Activated naive CD8-positive, alpha-beta T cell treated with anti-CD3 and anti-CD28 coated beads, Interleukin-2, amount 50 U/mL, for 16 hours (primary cell): ENCODE data around the gene PHLDA3.
A peak's percentile ranks its signal among the peaks of the same experiment; 100 is the strongest.

Source experiments
- DNase-seq: peaks from one replicate; pipeline ENCODE4 v3.0.0-alpha.2; 2020; ENCODE audit warnings: low read depth, low spot score

Gene PHLDA3

DNA sequence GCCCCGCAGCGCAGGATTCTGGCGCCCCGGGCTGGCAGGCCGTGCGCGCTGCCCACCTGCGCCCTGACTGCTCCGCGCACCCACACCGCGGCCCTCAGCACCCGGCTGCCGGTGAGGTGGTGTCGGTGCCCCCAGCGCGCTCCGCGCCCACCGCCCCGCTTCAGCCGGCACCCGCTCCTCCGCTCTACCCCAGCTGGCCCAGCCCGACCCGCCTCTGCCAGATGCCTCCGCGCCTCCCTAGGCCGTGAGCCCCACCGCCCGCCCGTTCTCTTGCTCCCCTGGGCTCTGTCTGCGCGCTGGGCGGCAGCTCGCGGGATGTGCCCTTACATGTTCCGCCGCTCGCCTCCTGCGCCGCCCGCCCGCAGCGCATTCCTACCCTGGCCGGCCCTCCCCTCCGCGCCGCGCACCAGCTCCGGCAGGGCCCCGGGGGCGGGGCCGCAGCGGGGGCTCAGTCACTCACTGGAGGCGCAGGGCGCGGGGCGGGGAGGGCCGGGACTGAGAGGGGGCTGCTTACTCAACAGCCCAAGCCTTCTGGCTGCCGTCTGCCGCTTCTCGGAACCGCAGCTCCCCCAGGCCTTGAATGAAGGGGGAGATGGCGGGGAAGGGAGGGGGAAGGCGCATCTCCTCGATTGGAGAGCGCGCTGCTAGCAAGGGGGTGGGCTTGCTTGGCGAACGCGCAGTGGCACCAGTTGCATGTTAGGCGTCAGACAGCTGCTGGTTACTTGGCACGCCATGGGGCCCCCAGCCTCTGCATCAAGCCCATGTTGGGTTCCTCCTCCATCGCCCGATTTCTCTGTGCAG is at the start of gene PHLDA3:
Gene PHLDA3, minus strand, starts transcription at position 345 of the 801 bp plus-strand sequence. CDS start 402 bp downstream, outside the sequence.
- DNase-seq: no peak

DNA sequence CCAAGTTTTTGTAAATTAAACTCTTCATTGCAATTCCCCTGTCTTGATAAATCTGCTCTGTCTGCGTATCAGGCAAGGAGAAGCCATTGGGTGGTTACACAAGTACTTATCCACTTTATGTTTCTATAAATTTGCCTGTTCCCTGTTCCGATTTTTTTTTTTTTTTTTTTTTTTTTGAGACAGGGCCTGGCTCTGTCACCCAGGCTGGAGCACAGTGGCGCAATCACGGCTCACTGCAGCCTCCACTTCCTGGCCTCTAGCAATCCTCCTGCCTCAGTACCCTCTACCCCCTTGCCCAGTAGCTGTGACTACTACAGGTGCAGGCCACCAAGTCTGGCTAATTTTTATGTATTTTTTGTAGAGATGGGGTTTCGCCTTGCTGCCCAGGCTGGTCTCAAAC is 49.1 kb upstream of the PHLDA3 start:
- DNase-seq: no peak

DNA sequence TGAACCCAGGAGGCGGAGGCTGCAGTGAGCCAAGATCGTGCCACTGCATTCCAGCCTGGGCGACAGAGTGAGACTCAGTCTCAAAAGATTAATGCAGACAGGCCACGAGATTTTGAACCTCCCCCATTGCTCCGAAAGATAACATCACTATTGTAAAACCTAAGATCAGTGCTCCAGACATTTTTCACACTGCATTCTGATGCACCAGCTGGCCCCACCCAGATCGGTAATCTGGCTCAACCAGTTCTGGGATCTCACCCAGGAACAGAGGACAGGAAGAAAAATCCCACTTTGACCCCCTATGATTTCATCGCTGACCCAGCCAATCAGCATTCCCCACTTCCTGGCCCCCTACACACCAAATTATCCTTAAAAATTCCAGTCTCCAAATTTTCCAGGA is 48.6 kb upstream of the PHLDA3 start:
- DNase-seq: no peak

DNA sequence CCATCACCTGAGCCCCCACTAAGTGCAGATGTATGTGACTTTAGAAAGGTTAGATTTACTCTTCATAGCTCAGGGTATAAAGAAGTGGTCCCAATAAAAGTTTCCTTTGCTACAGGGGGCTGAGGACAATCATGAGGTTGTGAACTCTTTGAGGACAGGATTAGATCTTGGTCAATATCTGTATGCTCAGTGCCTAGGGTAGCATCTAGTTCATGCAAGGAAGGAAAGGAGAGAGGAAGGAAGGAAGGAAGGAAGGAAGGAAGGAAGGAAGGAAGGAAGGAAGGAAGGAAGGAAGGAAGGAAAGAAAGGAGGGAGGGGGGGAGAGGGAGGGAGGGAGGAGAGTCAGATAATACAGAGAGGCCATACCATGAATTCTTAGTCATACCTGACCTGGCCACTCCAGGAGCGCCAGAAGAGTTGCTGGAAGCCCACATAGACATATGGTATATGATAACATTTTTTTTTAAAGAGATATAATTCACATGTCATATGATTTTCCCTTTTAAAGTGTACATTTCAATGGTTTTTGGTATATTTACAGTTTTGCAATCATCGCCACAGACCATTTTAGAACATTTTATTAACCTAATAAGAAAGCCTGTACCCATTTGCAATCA is 47.6 kb upstream of the PHLDA3 start:
- no peak for DNase-seq

DNA sequence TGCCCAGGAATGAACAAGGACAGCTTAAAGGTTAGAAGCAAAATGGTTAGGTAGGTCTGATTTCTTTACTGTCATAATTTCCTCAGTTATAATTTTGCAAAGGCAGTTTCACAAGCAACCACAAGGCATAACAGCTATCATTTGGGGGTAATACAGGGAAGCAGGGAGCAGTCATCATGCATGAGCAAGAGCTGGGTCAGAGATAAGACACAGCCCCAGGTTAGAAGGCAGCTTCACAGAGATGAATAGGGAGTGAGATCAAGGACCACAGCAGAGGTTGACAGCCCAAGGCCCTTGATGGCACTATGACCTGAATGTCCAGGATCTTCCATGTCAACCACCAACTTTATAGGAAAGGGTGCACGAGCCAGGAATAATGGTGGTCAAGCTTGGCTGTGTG is 46.9 kb upstream of the PHLDA3 start:
- no peak for DNase-seq

DNA sequence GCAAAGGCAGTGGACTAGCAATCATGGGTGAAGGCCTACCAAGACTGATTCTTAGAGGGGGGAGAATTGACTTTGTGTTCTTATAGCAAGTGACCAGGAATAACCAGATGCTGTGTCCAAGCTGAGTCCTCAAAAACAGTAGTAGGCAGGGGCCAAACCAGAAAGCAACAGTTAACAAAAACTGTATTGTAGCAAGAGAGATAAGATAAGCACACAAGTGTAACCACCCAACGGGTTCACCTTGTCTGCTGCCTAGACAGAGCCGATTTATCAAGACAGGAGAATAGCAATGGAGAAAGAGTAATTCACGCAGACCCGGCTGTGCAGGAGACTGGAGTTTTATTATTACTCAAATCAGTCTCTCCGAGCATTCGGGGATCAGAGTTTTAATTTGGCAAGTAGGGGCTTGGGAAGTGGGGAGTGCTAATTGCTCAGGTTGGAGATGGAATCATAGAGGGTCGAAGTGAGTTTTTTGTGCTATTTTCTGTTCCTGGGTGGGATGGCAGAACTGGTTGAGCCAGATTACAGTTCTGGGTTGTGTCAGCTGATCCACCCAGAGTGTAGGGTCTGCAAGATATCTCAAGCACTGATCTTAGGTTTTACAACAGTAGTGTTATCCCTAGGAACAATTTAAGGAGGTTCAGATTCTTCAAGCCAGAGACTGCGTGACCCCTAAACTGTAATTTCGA is 46.2 kb upstream of the PHLDA3 start:
- no peak for DNase-seq

DNA sequence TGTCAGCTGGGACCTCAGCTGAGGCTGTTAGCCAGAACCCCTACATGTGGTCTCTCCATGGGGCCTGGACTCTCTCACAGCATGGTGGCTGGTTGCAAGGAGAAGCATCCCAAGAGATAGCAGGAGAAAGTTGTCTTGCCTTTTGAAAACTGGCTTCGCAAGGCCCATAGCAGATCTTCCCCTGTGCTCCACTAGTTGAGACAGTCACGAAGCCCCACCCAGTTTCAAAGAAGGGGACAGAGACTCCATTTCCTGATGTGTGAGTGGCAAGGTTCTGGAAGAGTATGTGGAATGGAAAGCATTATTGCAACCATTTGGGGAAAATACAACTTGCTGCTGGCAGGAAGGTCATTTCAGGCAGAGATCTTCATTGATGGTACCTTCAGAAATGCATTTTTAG is 45.5 kb upstream of the PHLDA3 start:
- no peak for DNase-seq

DNA sequence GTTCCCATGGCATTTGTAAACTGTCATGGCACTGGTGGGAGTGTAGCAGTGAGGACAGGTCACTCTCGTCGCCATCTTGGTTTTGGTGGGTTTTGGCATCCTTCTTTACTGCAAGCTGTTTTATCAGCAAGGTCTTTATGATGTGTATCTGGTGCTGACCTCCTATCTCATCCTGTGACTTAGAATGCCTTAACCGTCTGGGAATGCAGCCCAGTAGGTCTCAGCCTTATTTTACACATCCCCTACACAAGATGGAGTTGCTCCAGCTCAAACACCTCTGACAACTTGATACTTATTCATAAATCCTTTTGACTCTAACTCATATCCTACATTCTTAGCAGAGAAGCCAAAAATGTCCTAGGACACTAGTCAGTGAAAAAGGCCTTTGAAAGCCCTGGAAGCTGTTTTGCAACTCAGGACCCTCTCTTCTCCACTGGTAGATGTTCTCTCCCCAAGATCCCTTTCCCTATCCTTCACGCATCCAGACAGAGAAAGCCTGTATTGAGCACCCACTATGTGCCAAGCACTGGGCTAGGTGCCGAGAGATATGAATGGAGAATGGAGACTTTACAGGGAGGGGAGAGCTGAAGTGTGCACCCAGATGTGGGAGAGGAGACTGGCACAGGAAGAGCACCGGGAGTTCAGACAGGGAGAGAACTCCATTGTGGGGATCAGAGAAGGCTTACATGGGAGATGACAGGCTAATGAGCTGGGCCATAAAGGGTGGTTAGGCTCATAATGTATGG is 44.7 kb upstream of the PHLDA3 start:
- DNase-seq: no peak

DNA sequence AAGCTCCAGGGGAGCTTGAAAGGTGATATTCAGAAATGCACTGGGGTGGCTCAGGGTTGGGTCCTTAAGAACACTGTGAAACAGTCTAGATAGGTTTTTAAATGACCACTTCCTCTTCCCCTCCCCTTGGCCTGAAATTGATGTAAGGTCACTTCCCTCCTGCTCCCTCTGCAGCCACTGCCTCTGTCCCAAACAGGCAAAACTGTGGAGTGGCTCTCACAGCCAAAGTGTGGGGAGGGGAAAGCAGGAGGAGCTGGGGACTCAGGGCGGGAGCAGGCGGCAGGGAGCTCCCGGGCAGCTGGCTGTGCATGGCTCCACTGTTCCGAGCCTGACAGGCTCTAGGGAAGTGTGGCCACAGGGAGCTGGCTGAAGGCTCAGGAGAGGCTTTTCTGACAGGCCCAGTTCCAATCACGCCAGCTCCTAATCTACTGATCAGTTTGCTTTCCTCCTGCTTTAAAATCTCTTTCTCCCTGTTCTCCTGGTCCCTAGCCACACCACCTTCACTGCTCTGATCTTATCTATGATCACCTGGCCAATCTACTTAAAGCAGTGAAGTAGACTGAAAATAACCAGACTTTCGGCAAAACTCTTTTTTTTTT is 43.1 kb upstream of the PHLDA3 start:
- DNase-seq: no peak

DNA sequence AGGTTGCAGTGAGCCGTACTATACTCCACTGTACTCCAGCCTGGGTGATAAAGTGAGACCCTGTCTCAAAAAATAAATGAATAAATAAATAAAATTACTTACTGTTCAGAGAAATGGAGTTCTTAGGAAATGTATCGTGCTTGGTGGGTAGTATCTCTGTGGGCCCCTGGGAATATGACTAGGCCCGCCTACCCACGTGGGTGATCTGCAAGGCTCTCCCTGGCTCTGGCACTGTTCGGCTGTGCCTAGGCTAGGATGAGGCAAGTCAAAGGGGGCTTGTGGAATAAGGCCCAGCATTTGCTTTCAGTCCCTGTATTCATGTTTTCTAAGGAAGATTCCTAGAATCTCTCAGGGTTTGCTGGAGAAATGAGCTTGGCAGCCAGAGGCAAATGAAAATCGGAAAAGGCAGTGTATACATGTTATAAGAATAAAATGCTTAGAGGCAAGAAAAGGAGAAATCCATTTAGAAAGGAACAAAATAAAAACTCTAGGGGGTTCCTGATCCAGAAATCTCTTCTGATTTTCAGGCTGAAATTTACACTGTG is 42.5 kb upstream of the PHLDA3 start:
- no peak for DNase-seq

DNA sequence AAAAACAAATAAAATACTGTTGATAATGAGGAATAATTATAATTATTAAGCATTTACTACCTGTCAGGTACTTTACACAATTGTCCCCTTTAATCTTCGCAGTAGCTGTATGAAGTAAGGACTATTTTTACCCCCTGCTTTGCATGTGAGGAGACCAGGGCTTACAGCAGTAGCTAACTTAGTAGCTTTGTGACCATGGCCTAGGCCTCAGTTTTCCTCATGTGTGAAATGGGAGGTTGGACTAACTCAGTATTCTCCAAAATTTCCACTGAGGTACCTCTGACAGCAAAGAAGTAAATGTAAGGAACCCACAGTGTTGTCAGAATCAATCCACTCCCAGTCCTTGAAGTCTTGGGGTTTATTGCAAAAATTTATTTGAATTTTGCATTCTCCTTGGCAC is 41.7 kb upstream of the PHLDA3 start:
- DNase-seq: no peak

DNA sequence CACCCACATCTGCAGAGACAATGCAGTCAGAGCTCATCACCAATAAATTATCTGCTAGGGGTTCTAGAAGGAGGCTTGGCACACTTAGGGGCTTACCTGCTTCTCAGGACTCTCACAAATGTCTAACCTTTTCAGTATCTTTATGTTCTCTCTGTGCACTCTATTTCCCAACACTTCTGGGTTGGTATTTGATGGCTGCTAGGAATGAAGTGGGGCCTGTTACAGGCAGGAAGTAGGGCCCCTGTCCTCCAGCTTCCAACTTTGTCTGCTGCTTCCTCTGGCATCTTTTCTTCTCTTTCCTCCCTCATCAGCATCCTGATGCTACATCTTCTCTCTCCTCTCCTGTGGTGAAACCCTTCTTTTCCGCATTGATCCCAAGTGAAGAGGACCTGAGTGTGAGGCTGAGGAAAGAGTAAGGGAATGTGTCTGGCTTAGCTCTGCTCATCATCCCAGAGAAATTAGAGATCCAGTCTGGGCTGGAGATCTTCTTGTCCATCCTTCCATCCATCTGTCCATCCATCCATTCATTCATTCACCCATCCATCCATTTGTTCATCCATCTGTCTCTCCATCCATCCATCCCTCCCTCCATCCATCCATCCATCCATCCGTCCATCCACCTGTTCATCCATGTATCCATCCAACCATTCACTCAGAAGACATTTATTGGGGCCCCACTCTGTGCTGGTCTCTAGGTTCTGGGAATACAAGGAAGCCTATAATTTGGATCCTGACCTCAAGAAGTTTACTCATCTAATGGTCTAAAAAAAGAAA is 40.8 kb upstream of the PHLDA3 start:
- no peak for DNase-seq

DNA sequence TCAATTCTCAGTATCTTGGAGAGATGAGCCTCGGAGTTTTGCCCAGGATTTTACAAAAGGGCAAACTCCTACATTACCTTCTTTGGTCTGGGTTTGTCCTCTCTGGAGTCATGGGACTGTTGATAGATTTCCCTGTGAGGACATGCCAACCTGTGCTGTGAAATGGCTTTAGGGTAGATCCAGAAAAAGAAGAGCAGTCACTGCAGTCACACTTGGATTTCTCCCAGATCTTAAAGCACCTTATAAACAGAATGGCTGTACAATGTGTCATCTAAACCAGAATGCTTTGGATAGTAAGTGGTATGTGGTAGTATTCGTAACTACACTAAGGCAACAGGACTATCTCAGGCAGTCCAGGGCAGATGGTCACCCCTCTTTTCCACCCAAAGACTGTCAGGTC is 39.8 kb upstream of the PHLDA3 start:
- DNase-seq: no peak

DNA sequence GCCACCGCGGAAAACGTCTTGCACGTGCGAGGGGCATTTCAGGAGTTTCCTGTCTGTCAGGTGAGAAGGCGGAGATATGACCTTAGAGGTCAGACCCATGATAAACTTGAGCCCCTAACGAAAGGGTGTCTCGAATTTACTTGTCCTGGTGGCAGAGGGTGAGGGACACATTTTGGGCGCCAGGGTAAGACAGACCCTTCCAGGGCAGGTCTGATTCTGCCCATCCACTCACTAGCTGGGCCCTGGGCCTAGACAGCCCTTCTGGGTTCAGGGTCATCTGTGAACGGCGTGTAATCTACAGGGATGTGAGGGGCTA is 38.3 kb upstream of the PHLDA3 start:
- DNase-seq: no peak

DNA sequence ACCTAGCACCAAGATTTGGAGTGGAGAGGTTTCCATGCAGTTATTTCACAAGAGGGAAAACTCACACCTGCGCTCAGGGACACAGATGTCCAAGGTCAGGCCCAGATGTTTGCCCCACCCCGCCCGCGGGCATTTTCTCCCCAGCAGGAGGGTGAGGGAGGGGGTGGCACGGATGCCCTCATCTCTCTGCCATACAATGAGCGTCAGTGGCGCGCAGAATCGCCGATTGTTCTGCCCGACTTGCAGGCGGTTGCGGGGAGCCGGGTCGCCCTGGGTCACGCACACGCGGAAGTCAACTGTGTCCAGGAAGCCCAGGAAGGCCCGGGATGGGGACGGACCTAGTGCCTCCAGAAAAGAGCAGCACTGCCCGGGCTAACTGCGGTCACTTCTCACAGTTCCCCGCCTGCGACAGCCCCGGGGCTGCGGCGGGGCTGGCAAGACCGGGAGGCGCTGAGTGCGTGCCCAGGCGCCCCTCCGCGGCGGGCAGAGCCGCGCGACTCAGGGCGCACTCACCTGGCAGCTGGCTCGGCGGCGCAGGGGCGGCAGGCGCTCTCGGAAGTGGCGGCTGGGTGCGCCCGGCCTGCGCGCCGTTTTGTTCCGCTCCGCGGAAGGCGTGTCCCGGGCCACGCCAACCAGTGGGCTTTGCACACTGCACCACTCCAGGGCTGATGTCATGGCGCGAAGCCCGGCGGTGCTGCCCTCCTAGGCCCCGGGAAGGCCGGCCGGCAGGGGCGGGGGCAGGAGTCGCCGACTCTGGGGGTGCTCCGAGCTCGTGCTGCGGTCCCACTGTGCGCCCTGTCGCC is 37.8 kb upstream of the PHLDA3 start, which contains the start of gene CSRP1:
Gene CSRP1, minus strand, starts transcription at position 567 of the 803 bp plus-strand sequence. CDS start 10,820 bp downstream, outside the sequence.
- peak; percentile 68 for DNase-seq

DNA sequence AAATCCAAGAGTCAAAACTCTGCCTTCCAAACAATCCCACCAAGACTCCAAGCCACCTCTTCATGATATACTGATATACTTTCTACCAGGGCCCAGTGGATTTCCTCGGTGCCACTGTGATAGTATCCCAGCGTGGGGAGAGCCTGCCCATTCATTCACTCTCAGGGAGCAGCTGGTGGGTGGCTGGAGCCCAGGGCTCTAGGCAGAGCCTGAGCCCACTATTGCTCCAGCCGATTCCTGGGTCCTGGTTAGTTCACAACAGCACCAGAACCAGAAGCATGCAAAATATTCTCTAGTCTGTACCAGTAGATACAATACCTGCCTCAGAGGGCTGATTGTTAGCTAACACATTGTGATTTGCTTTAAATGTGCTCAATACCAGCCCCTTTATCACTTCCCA is 37.1 kb upstream of the PHLDA3 start:
- DNase-seq: no peak

DNA sequence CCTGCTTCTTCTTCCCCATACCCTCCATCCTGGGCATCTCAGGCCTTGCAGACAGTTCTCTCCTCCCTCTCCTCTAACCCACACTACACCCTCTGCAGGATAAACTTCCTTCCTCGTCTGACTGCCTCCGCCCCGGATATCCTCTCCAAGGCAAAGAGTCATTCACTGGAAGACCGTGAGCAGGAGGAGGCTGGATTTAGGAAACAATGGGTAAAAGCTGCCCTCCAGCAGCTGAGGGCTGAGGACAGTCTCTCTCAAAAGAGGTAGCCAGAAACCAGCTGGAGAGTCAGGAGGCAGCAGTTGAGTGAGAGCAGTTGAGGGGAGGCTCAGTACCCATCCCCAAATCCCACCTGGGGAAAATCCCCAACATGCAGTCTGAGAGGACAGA is 36.5 kb upstream of the PHLDA3 start:
- DNase-seq: no peak

DNA sequence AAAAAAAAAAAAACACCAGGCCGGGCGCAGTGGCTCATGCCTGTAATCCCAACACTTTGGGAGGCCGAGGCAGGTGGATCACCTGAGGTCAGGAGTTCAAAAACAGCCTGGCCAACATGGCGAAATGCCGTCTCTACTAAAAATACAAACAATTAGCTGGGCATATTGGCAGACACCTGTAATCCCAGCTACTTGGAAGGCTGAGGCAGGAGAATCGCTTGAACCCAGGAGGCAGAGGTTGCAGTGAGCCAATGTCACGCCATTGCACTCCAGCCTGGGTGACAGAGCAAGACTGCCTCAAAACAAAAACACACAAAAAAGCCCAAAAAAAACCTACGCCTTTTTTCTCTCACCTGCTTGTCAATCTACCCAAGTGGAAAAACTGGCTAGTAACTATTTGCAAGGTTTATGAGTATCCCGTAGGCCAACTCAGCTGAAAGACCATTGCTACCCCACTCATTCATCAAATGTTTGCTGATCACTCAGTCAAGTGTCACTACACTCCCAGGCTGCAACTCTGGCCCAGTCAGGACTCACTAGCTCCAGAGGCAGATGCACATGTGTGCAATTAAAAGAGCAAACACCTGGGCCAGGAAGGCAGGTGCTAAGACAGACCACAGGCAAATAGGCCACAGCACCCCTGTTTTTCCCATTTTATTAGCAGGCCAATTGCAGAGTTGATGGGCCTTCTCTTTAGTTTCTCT is 36.0 kb upstream of the PHLDA3 start:
- no peak for DNase-seq

DNA sequence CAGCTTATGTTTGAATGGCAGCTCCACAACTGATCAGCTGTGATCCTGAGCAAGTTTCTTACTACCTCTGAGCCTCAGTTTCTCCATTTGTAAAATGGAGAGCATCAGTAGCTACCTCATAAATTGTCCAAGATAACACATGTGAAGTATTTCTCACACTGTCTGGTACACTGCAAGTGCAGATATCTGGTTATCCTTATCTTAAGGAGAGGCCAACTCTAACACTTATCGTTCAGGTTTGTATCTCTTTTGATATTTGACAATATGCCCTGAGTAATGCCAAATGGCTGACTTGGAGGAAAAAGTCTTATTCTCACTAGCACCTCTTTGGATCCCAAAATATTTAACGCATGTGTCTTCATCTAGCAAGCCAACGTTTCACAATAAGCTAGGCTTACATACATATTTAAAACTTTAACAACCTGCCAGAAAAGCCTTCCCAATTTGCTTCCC is 35.2 kb upstream of the PHLDA3 start:
- DNase-seq: no peak
